Stimulated activated CD8-positive, alpha-beta memory T cell treated with anti-CD3 and anti-CD28 coated beads, Interleukin-12 subunit alpha, Interleukin-12 subunit beta, amount 100 ng/mL, for 24 hours (primary cell): ENCODE data around the gene VIL1.

Experiments used
- DNase-seq: peaks from one replicate; pipeline ENCODE4 v3.0.0-alpha.2; 2020; ENCODE audit errors: extremely low read depth

The VIL1 gene

DNA sequence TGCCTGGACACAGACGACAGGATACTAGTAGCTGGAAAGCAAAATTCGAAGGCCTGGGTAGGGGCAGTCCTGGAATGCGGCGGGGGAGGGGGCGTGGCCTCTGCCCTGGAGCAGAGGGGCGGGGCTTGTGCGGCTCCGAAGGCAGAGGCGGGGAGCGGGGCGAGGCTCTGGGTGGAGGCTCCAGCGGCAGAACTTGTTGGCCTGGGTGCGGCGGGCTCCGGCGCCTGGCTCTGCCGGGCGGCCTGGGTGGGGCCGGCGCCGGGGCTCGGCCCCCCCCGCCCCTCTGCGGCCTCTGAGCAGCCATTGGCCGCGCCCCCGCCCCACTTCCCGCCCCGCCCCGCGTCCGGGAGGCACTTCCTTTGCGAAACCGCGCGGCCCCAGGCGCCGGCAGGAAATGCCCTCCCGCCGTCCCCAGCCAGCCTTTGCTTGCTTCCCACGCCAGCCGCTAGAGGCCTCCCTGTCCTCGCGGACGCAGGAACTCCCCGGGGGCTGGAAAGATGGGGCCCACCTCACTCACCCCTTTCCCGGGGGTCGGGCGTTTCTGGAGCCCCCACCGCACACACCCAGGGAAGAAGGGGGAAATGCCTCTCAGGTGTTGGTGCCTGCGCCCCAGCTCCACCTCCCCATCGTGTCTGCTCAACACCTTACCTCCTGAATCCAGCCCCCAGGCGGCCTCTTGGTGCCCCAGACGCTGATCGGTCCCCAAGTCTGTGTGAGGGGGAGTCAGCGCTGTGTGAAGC is 12.5 kb upstream of the VIL1 start:
- DNase-seq = peak; percentile 81

DNA sequence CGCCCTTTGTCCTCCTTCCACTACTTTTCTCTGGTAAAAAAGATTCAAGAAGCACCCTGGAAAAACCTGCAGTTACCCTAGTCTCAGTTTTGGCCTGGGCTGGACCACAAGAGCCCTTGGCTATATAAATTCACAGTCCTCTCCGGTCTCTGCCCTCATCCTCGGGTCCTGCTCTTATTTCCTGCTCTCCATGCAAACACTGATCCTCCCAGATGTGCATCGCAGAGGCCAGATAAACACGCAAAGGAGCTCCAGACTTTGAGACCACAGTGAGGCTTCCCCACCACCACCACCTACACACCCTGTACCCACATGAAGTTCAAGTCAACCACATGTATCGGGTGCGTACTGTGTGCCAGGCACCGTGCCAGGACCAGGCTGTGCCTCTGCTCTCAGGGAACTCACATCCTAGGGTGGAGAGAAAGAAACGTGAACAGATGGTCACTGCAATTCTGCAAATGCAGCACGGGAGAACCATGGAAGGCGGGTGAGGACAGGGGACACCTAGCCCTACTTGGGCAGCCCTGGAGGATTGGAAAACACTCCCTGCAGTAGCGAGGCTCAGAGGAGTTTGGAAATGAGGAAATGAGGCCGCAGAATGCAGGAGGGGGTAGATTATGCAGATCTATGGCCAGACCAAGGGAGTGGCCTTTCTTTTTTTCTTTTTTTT is 11.8 kb upstream of the VIL1 start:
- DNase-seq = no peak

DNA sequence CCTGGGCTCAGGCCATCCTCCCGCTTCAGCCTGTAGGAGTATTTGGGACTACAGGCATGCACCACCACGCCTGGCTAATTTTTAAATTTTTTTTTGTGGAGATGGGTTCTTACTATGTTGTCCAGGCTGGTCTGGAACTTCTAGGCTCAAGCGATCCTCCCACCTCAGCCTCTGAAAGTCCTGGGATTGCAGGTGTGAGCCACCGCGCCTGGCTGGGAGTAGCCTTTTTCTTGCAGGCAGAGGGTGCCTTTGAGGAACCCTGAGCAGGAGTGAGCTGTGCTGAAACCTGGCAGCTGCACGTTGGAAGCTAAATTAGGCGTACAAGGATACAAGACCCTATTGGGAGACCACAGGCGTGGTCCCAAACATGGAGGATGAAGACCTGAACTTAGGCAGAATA is 11.2 kb upstream of the VIL1 start:
- DNase-seq = no peak

DNA sequence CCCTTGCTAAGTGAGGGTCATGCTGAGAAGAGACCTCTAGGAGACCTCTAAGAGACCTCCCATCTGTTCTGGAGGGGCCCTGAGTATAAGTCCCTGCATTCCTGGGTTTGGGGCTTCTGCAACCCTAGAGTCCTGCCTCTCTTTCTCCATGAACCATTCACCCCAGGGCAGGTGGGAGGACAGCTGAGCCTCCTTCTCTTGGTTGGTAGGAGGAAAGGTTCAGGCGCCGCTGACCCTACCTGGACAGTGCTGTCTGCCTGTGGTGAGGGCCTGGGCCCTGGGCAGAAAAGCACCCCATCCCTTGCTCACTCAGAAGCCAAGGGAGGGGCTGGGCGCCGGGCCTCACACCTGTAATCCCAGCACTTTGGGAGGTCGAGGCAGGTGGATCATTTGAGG is 604 bp upstream of the VIL1 start:
- no peak for DNase-seq

DNA sequence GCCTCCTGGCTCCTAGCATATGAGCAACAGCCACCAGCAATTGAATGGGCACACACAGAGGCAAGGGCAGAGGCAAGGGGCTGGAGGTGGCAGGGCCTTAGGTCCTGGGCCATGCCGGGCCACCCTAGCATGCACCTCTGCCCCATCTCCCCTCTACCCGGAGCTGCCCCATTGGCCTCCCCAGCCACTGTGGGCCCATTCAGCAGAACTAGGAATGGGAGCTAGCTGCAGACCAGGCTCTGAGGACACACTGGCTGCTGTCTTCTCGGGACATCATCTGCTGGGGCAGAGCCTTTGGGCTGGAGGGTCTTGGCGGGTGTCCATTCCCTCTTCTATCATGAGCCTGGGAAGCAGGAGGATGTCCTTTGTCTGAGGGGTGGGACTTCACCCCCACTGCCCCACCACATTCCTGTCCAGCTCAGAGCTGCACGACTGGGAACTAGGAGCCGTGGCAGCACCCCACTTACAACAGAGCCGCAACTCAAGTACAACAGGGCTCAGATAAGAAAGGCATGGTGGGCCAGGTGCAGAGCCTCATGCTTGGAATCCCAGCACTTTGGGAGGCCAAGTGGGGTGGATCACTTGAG is 800 bp downstream of the VIL1 start:
- no peak for DNase-seq

DNA sequence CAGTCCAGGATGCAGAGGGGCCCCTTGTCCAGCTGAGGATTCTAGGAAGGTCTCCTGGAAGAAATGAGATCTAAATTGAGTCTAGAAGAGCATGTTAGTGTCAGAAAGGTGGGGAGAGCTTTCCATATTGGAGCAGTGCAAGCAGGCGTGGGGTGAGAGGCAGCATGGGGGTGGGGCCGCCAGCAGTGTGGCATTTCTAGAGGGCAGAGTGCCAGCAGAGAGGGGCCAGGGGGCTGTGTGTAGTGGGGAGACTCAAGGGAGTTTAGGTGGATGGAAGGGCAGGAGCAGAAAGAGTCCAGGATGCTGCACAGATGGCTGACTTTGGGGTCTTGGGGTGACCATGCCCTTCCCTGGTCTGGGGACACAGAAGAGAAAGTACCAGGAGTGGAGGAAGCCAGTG is 2.1 kb downstream of the VIL1 start:
- no peak for DNase-seq

DNA sequence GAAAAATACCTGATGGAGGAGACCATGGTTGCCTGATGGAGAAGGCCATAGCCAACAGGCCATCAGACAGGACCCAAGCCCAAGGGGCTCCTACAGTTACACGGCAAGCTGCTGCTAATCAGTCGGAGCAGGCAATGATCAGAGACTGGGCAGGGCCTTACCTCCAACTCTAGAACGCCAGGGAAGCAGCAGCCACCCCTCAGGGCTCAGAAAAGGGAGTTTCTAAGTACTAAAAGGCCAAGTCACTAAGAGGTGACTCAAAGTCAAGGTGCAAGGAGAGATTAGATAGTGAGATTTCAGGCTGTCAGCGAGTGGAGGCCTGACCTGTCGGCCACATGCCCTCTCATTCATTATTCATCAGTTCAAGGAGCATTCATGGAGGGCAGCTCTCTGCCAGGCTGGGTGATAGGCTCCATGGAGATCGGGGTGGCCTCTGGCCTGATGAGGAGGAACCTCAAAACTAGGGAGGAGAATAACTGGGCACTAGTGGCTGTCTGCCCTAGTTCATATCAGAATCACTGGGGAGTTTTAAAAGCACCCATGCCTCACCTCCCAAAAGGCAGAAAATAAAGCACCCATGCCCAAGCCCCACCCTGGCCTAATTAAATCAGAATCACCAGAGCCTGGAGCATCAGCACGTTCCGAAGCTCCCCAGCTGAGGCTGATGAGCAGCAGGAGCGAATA is 3.6 kb downstream of the VIL1 start:
- DNase-seq = no peak

DNA sequence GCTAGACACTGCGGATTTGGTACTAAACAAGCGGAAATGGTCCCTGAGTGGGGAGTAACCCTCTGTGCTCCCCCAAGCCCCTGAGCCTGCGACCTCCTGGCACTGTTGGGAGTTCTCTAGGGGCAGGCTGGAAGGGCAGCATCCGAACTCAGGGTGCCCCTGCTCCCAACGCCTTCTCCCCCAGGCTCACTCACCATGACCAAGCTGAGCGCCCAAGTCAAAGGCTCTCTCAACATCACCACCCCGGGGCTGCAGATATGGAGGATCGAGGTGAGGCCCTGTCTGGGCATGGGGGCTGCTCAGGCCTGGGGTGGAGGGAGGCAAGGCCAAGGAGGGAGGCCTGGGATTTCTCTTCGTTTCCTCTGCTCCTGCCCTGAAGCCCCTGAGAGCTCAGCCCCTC is 4.7 kb downstream of the VIL1 start:
- no peak for DNase-seq

DNA sequence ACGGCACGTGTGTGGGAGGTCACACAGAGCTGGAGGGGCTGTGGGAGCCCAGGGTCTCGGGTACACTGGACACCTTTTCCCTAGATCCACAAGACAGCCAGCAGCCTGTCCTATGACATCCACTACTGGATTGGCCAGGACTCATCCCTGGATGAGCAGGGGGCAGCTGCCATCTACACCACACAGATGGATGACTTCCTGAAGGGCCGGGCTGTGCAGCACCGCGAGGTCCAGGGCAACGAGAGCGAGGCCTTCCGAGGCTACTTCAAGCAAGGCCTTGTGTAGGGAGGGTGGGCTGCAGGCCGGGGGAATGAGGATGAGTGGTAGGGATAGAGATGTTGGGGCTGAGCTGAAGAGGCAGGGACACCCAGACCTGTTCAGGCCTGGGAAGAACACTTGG is 6.6 kb downstream of the VIL1 start:
- DNase-seq = no peak

DNA sequence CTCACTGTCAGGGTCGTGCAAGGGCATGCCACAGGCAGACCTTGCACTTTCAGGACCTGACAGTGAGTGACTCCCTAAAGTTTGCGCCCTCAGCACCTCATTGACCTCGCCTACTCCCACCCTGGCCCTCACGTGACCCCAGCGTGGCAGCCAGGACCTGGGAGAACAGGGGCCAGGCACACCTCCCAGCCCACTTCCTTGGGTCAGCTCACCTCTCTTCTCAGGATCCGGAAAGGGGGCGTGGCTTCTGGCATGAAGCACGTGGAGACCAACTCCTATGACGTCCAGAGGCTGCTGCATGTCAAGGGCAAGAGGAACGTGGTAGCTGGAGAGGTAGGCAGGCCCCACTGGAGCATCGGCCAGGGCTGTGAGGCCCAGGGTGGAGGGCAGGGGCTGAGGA is 8.8 kb downstream of the VIL1 start:
- DNase-seq = no peak

DNA sequence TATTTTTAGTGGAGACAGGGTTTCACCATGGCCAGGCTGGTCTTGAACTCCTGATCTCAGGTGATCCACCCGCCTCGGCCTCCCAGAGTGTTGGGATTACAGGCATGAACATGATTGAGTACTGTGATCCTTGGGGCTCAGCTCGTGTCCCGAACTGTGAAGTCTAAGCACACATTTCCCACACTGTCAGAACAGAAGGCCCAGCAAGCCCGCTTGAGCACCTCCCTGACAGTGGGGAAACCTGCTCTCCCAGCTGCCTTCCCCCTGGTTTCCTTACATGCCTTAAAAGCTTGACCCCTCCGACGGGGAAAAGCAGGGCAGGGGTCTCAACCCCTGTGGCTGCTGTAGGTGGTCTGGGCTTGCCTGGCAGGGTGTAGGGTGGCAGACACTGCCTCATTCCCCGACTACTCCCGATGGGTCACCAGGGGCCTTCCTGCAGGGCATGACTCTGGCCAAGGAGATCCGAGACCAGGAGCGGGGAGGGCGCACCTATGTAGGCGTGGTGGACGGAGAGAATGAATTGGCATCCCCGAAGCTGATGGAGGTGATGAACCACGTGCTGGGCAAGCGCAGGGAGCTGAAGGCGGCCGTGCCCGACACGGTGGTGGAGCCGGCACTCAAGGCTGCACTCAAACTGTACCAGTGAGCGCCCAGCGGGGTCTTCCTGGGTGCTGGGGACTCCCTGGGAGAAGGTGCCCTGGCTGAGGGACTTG is 10.1 kb downstream of the VIL1 start:
- no peak for DNase-seq

DNA sequence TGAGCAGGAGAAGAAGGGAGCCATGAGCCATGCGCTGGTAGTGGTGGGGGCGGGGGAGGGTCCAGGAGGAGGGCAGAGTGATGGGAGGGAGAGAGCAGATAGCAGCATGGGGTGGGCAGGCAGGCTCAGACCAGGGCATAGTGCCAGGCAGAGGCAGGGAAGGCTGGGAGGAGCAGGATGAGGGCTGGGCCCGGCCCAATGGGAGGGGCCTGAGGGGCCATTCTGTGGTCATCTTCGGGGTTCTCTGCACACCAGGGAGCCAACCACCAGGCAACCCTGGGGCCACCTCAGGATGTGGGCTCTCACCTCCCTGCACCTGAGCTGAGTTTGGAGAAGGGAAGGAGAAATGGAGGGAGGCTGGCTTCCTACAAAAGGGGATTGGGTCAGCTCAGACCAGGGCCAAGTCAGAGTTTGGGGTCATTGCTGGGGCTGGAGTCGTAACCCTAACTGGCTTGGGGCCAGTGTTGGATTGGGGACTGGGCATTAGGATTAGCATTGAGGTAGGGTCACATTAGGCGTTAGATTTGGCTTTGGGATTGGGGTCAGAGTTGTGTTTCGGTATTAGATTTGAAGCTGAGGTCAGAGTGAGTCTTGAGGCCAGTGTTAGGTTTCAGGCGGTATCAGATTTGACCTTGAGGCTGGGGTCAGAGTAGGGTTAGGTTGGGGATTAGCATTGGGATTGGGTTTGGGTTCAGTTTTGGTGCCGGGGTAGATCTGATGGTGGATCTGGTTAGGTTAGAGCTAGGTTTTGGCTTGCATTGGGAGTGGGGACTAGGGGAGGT is 11.2 kb downstream of the VIL1 start:
- no peak for DNase-seq

DNA sequence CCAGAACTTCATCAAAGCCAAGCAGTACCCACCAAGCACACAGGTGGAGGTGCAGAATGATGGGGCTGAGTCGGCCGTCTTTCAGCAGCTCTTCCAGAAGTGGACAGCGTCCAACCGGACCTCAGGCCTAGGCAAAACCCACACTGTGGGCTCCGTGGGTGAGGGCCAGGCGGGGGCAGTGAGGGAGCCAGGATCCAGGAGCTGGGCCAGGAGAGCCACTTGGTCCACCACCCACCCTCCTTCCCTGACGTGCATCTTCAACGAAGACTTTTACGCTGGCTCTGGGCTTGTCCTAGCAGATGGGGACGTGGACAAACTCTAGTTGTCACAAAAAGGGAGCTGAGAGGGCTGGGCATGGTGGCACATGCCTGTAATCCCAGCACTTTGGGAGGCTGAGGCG is 11.8 kb downstream of the VIL1 start:
- no peak for DNase-seq

DNA sequence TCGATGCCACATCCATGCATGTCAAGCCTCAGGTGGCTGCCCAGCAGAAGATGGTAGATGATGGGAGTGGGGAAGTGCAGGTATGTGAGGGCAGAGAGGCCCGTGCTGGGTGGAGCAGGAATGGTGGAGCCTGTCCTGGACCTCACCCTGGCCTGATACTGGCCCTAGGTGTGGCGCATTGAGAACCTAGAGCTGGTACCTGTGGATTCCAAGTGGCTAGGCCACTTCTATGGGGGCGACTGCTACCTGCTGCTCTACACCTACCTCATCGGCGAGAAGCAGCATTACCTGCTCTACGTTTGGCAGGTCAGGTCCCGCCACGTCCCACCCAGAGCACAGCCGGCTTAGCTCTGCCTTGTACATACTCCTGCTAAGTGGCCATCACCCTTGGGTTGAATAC is 13.0 kb downstream of the VIL1 start:
- no peak for DNase-seq

DNA sequence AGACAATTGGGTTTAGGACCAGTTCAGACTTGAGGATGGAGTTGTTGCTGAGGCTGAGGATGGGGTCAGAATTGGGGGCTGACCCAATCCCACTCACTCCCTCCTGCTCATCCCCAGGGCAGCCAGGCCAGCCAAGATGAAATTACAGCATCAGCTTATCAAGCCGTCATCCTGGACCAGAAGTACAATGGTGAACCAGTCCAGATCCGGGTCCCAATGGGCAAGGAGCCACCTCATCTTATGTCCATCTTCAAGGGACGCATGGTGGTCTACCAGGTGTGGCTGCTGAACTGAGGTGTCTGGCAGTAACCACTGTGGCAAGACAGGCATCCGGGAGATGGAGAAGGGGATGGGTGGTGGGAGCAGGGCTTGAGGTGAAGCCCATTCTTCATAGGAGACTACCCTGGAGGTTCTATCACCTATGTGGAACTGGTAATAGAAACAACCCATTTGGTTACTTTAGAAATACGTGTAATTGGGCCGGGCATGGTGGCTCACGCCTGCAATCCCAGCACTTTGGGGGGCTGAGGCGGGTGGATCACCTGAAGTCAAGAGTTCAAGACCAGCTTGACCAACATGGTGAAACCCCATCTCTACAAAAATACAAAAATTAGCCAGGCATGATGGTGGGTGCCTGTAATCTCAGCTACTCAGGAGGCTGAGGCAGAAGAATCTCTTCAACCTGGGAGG is 13.9 kb downstream of the VIL1 start:
- no peak for DNase-seq

DNA sequence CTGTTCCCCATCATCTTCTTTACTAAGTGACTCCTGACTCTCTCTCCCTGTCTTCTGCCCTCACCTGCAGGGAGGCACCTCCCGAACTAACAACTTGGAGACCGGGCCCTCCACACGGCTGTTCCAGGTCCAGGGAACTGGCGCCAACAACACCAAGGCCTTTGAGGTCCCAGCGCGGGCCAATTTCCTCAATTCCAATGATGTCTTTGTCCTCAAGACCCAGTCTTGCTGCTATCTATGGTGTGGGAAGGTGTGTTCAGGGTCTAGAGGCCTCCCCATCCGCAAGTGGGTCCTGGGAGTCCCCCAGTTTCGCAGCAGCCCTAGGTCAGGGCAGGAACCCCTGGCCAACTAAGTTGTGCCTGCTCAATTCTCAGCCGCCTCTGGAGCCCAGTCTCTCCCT is 15.5 kb downstream of the VIL1 start:
- no peak for DNase-seq

DNA sequence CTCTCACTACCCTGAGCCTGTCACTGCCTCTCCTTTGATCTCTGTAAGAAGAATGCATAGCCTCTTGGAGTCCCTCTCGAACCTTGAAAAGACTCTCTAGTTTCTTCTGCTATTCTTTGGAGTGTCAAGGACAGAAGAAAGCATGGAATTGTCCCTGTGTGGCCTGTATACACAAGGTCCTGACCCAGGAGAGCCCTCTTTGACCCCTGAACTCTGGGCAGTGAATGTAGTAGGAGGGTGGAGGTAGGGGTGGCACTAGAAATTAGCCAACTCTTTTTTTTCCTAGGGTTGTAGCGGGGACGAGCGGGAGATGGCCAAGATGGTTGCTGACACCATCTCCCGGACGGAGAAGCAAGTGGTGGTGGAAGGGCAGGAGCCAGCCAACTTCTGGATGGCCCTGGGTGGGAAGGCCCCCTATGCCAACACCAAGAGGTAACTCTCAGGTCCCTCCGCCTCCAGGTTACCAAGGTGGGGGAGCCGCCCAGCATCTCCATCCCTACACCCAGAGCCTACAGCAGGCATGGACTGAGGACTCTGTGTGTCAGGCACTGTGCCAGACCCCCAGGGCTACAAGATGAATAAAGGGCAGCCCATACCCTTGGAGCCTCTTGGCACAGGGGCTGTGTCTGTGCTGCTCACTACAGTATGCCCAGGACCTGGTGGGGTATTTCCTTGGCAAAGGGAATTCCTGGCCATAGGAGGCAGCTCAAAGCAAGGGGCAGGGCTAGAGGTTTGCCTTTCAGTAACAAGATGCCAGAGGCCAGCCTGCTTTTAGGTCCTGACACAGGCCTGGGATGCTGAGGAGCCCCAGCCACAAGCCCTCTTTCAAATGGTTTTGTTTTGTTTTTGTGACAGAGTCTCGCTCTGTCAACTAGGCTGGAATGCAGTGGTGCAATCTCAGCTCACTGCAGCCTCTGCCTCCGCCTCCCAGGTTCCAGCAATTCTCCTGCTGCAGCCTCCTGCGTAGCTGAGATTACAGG is 16.4 kb downstream of the VIL1 start:
- no peak for DNase-seq

DNA sequence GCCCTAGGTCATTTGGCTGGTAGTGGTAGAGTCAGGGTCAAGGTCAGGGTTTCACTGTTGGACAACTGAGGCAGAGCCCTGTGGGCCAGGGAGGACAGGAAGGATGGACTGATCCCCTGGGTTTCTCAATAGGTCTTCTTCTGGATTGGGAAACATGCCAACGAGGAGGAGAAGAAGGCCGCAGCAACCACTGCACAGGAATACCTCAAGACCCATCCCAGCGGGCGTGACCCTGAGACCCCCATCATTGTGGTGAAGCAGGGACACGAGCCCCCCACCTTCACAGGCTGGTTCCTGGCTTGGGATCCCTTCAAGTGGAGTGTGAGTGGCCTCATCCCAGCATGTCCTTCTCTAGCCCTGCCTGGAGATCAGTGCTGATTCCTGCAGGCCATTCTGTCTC is 18.1 kb downstream of the VIL1 start:
- DNase-seq = no peak

DNA sequence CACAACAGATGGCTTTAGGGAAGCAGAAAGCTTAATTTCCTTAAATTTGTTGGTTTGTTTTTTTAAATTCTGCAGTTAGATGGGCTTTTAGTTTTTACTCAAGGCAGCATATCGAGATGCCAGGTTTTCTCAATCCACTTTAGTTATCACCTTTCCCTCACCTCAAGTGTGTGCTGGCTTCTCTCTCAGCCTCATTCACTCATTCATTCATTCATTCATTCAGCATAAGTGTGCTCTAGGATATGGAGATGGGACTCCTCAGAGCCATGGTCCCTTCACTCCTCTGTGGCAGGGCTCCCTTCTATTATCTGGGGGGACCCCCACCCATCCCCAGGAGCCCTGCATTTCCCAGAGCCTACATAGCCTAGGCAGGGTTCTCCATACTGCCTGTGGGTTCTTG is 19.0 kb downstream of the VIL1 start:
- no peak for DNase-seq

DNA sequence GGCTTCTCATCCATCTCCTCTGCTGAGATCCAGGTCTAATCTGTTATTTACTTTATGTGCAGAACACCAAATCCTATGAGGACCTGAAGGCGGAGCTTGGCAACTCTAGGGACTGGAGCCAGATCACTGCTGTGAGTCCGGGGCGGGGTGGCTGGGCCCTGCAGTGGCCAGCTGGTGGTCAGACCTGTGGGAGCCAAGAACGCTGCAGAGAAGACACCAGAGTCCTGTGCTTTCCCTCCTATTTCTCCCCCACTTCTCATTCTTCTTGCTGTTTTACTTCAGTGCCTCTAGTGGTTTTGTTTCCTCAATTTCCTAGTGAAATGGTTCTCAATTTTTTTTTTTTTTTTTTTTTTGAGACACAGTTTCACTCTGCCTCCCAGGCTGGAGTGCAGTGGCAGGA is 19.7 kb downstream of the VIL1 start:
- no peak for DNase-seq
